NCI-H82 (cell line): ENCODE results near the gene COASY.

Experiments used
- DNase-seq: peaks from one replicate; lab custom pipeline; 2025; lab: John Stamatoyannopoulos, UW

The COASY gene

GRCh38 chr17:42574463-42574862, 12.5 kb downstream of the COASY start:
- no peak for DNase-seq

GRCh38 chr17:42577140-42577531, 15.2 kb downstream of the COASY start:
- peak; percentile 67 for DNase-seq

- peak; percentile 98 for DNase-seq
Observed at GRCh38 chr17:42577532-42578281, 15.8 kb downstream of the COASY start, which contains the start of gene PSMC3IP. Gene PSMC3IP (minus strand): TSS chr17:42577729. CDS start chr17:42577686, 43 bp downstream.

- peak; percentile 92 for DNase-seq
Observed at GRCh38 chr17:42578282-42578869, 16.4 kb downstream of the COASY start.

- DNase-seq = peak; percentile 47
Observed at GRCh38 chr17:42579794-42580551, 18.0 kb downstream of the COASY start.

GRCh38 chr17:42581744-42582270, 19.9 kb downstream of the COASY start:
- no peak for DNase-seq

GRCh38 chr17:42584880-42585279, 22.9 kb downstream of the COASY start:
- no peak for DNase-seq

GRCh38 chr17:42585353-42585752, 23.4 kb downstream of the COASY start:
- DNase-seq = no peak

- no peak for DNase-seq
Observed at GRCh38 chr17:42586514-42587230, 24.7 kb downstream of the COASY start.

- DNase-seq = no peak
Observed at GRCh38 chr17:42590886-42591285, 28.9 kb downstream of the COASY start.

GRCh38 chr17:42591411-42591810, 29.5 kb downstream of the COASY start:
- DNase-seq = no peak

- DNase-seq = no peak
Observed at GRCh38 chr17:42596386-42596785, 34.4 kb downstream of the COASY start.

GRCh38 chr17:42598905-42599304, 37.0 kb downstream of the COASY start:
- peak; percentile 43 for DNase-seq

GRCh38 chr17:42603318-42603717, 41.4 kb downstream of the COASY start:
- no peak for DNase-seq

- no peak for DNase-seq
Observed at GRCh38 chr17:42607769-42608168, 45.8 kb downstream of the COASY start.

GRCh38 chr17:42608305-42609181, 46.6 kb downstream of the COASY start:
- peak; percentile 55 for DNase-seq

- peak; percentile 100 for DNase-seq
Observed at GRCh38 chr17:42609182-42609813, 47.4 kb downstream of the COASY start, which contains the start of the genes RETREG3 and TUBG1. Gene RETREG3 (minus strand): TSS chr17:42609374. CDS start chr17:42609324, 50 bp downstream. Gene TUBG1 (plus strand): TSS chr17:42609683. CDS start chr17:42609738, 55 bp downstream.

- DNase-seq = peak; percentile 59
Observed at GRCh38 chr17:42609814-42610801, 48.2 kb downstream of the COASY start.

GRCh38 chr17:42612013-42612412, 50.1 kb downstream of the COASY start:
- DNase-seq = no peak
